ENCODE measurements around the gene JPT1.

JPT1 gene

GRCh38 chr17:75086496-75087181 is 67.7 kb downstream of the JPT1 start:
- no peak for TF ChIP-seq CTCF (IDR thresholded peaks at IDR 0.05; ENCODE audit: low read depth, low read length, missing control alignments)
- H3K4me3 ChIP-seq (ENCODE audit: low read depth, low read length), result no peak overlapping the region
- no peak for DNase-seq
- in situ Hi-C loops (cut with HindIII; ENCODE audit: low pct_ligation_motif_present, low sequenced_read_pairs), result no loop called here
- no peak overlapping the region for H3K27ac ChIP-seq
- no peaks in the 10 kb centered on the region for H3K27me3 ChIP-seq (replicated peaks)
- no peaks in the 10 kb centered on the region for H3K36me3 ChIP-seq (replicated peaks)

All from brain microvascular endothelial cell (primary cell).